Right renal cortex interstitium (tissue), 3 donors: ENCODE measurements around the gene DLL3. TPM values are rescaled to one million over a fixed set of nuclear protein-coding genes. Genes with fewer than 3 reads are reported as not detected.
"Not testable (repeated sequence)": the region's sequence is repeated elsewhere in the genome, so short reads cannot be mapped to it uniquely, and the experiment has no call there.

Experiments
- DNase-seq, 3 donors: peaks; one replicate each; pipeline ENCODE4 v3.0.0-alpha.2; 2013; ENCODE audit warnings: low read depth in 3 of 3, low spot score in 2 of 3
- polyA plus RNA-seq, 3 donors: library from polyadenylated mRNA; unstranded; fragments of 120-200 nt; gene quantifications; one replicate each; pipeline ENCODE4 v1.2.1, GENCODE V29; 2013; ENCODE audit not compliant: insufficient read length in 3 of 3

The DLL3 gene, protein sequence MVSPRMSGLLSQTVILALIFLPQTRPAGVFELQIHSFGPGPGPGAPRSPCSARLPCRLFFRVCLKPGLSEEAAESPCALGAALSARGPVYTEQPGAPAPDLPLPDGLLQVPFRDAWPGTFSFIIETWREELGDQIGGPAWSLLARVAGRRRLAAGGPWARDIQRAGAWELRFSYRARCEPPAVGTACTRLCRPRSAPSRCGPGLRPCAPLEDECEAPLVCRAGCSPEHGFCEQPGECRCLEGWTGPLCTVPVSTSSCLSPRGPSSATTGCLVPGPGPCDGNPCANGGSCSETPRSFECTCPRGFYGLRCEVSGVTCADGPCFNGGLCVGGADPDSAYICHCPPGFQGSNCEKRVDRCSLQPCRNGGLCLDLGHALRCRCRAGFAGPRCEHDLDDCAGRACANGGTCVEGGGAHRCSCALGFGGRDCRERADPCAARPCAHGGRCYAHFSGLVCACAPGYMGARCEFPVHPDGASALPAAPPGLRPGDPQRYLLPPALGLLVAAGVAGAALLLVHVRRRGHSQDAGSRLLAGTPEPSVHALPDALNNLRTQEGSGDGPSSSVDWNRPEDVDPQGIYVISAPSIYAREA
- polyA plus RNA-seq, result under 1 TPM; 0.29 to 0.61 (median 0.55) TPM

DNA sequence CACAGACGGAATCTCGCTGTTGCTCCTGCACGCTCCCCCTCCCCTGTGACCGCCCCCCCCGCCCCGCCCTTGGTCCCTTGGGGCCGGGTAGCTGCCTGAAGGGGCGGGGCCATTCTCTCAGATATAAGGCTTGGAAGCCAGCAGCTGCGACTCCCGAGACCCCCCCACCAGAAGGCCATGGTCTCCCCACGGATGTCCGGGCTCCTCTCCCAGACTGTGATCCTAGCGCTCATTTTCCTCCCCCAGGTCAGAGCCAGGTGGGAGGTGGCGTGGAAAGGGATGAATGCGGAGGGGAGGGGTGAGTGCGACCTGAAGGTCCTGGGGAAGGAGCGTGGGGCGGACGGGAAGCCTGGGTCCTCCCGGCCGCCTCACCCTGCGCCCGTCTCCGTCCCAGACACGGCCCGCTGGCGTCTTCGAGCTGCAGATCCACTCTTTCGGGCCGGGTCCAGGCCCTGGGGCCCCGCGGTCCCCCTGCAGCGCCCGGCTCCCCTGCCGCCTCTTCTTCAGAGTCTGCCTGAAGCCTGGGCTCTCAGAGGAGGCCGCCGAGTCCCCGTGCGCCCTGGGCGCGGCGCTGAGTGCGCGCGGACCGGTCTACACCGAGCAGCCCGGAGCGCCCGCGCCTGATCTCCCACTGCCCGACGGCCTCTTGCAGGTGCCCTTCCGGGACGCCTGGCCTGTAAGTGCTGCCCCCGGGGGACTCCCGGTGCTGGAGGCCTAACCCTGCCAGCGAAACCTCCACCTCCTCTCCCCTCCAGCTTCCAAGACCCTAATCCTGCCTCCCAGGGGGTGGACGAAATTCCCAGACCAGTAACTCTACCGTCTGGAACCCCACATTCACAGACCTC, at the start of gene DLL3:
TSS of gene DLL3 (plus strand) at position 150 of the 845 bp plus-strand sequence. CDS start at position 178, 28 bp downstream.
- no peak for DNase-seq

DNA sequence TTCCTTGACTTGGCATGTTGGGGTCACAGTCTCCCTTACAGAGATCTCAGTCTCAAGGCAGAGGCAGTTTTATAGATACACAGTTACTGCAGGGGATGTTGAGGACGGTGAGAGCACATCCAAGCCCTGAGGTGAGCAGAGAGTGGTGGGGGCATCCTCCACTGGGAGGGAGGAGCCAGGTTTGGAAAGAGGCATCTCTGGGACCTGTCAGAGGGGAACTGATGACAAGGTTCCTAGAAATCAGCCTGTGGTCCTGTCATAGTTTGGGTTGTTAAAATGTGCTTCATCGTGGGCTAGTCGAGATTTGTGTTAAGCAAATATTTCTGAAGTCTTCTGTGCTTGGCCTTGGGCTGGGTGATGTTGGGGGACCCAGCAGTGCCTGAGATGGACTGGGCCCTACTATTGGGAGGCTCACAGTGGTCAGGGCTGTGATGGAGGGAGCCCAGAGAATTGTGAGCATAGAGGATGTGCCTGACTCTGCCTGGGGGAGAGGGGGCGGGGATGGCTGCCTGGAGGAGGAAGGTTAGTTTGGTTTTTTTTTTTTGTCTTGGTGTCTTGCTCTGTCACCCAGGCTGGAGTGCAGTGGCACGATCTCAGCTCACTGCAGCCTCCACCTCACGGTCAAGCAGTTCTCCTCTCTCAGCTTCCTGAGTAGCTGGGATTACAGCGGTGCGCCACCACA, 49.5 kb upstream of the DLL3 start:
- no peak for DNase-seq

DNA sequence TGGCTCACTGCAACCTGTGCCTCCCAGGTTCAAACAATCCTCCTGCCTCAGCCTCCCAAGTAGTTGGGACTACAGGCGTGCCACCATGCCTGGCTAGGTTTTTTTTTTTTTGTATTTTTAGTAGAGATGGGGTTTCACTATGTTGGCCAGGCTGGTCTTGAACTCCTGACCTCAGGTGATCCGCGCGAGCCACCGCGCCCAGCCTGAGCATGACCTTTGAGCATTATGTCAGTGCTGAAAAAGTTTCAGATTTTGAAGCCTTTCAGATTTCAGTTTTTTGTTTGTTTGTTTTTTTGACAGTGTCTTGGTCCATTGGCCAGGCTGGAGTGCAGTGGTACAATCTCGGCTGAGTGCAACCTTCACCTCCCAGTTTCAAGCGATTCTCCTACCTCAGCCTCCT, 47.5 kb upstream of the DLL3 start:
- not testable (repeated sequence) for DNase-seq

- no peak for DNase-seq
Observed at GRCh38 chr19:39463403-39463802, 35.3 kb upstream of the DLL3 start.

DNA sequence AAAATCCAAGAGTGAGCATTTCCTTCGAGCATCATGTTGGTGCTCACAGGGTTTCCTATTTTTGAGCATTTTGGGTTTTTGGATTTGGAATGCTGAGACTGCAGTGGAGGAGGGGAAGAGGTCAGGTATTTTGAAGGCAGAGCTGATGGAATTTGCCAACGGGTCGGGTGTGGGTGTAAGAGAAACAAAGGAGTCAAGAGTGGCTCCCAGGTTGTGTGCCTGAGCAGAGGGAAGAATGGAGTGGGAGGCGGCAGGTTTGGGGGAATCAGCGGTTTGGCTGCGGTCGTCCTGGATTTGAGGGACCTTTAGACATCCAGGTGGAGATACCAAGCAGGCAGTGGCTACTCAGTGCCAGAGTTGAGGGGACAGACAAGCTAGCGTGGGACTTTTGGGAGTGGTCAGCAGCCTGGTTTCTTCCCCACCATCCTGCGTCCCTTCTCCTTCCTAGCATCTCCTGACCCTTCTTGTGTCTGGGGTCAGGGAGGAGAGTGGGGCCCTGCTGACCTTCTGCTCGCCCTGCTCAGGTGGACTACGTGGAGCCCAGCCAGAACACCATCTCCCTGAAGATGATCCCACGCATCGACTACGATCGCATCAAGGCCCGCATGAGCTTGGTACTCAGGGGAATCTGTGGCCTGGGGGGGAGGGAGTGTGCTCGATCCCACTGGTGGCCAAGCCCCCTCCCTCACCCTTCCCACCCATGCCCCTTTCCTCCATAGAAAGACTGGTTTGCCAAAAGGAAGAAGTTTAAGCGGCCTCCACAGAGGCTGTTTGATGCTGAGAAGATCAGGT, 32.6 kb upstream of the DLL3 start:
- DNase-seq, result no peak

DNA sequence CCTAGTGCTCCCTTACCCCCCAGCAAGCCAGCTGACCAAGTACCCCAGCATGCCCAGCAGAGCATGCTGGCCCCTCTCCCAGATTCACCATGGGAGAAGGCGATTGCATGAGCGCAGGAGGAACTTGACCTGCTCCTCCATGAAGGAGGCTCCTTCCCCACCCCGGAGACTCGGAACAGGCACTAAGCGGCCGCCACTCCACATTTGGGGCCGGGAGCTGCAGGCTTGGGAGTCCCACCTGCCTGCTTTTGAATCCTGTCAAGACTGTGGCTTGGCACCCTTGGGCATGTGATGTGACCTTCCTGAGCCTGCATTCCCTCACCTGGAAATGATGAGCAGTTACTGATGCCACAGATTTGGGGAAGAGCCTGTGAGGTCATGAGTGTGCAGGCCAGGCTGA, 30.8 kb upstream of the DLL3 start:
- DNase-seq, result no peak

- no peak for DNase-seq
Observed at GRCh38 chr19:39469036-39469435, 29.7 kb upstream of the DLL3 start.

- DNase-seq, result no peak
Observed at GRCh38 chr19:39469567-39469966, 29.2 kb upstream of the DLL3 start.

DNA sequence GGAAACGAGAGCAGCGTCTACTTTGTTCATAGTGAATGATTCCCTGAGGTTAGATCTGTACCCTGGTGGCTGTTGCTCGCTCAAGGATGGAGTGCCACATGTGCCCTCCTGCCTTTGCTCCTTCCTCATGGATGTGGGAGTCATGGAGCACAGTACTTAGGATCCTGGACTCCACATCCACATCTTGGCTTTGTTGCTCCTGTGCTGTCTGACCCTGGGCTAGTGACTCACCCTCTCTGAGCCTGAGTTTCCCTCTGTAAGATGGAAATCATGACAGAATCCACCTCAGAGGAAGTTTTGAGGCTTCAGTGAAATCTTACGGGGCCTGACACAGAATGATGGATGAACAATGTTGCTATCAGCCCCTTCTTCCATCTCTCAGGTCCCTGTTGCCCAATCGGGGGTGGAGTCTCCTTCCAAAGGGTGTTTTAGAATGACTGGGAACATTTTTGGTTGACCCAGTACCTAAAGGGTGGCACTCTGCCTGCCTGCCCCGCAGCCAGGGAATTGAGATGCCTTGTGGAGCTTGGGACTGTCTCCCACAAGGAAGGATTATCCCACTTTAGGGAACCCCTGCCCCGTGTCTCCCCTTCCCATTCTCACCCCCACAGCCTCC, 27.9 kb upstream of the DLL3 start:
- no peak for DNase-seq

DNA sequence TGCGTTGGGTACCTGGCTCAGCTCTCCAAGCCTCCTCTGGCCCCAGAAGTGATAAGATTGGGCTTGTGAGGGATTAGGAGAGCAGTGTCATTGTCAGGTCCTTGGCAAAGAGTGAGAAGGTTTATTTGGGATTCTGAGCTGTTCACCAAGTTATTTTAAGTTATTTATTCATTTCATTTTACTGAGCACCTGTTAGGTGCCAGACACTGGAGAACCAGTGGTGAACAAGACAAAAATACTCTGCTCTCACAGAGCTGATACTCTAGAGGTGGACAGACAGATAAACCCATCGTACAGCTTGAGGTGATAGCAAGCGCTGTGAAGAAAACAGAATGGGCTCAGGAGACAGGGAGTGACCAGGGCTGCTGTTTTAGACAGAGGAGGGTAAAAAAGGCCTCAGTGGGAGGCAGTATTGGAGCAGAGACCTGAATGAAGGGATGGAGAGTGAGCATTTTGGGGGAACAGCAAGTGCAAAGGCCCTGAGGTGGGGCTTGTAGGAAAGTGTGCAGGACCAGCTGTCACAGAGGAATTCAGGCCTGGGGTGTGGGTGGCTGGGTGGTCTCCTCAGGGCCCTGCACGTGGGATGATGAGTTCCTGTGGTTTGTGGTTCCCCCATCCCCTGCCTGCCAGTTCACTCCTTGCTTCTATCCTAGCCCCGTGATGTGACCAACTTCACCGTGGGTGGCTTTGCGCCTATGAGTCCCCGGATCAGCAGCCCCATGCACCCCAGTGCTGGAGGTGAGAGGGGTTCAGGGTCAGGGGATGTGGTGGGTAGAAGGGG, 26.8 kb upstream of the DLL3 start:
- DNase-seq, result no peak

GRCh38 chr19:39472746-39473442, 25.9 kb upstream of the DLL3 start:
- no peak for DNase-seq

DNA sequence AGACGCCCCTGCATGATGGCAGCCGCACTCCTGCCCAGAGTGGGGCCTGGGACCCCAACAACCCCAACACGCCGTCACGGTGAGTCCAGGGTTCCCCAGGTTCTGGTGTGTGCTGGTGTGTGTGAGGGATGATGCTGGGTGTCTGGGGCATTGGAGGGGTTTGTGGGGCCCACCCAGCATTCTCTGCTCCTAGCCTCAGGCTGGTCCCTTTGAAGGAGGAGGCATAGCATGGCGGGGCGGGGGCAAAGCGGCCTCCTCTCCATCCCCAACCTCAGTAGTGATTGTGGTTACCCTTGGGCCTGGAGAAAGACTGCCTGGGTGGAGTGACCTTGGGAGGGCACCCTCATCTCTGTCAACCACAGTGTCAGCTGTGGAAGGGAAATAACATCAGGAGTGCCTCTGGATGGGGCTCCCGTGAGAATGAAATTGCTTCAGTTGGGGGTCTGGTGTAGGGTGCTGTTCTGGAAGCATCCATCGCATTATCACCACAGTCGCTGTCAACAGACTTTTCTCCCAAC, 25.2 kb upstream of the DLL3 start:
- DNase-seq, result no peak

- DNase-seq, result peak in 1 of 3 donors; percentile 17
Observed at GRCh38 chr19:39474139-39474620, 24.6 kb upstream of the DLL3 start.

GRCh38 chr19:39475748-39476147, 23.0 kb upstream of the DLL3 start:
- no peak for DNase-seq

DNA sequence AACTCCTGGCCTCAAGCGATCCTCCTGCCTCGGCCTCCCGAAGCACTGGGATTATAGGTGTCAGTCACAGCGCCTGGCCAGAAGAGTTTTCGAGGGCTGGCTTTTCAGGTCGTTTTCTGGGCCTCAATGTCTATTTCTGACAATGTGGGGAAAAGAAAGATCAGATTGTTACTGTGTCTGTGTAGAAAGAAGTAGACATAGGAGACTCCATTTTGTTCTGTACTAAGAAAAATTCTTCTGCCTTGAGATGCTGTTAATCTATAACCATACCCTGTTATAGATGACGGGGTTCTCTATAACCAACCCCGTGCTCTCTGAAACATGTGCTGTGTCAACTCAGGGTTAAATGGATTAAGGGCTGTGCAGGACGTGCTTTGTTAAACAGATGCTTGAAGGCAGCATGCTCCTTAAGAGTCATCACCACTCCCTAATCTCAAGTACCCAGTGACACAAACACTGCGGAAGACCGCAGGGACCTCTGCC, 19.4 kb upstream of the DLL3 start:
- DNase-seq, result not testable (repeated sequence)

GRCh38 chr19:39479916-39480315, 18.8 kb upstream of the DLL3 start:
- no peak for DNase-seq
